Measurements from ENCODE around the gene FUNDC2.

The FUNDC2 gene

DNA sequence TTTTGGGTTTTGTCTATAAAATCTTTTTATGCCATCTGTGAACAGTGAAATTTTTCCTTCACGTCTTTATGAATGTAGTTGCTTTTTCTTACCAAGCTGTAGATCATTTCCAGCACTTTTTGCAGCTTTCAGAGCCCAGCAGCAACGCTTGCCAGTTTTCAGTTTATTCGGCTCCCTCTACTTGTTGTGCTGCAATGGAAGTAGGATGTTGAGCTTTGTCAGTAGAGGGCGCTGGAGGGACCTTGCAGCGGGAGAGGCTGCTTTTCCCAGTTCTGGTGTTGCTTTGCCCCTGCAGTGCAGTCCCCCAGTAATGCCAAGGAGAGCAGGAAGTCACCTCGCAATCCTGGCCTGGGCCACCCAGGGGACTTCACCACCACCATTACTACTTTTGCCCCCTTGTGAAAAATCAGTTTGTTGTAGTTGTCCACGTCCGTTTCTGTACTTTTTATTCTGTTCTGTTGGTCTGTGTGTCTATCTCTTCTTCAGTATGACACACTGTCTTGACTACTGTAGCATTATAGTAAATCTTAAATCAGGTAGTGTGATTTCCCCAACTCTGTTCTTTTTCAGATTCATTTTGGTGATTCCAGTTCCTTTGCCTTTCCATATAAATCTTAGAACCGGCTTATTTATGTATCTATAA lies 22.5 kb downstream of the FUNDC2 start:
- Histone ChIP-seq H3K9me3 (ENCODE audit: insufficient read depth, low read length) (no peaks in the 10 kb centered on the region), H3K9ac (ENCODE audit: low read length) (no peak overlapping the region), H3K79me2 (ENCODE audit: low read length) (no peaks in the 10 kb centered on the region), H2AFZ (ENCODE audit: low read depth, low read length) (no peak overlapping the region), H3K4me1 (ENCODE audit: low read length) (no peaks in the 10 kb centered on the region), H3K36me3 (replicated peaks; ENCODE audit: low read depth, low read length) (no peaks in the 10 kb centered on the region), H3K4me3 (ENCODE audit: low read length) (no peak overlapping the region), H4K20me1 (ENCODE audit: insufficient read depth, low read length) (no peaks in the 10 kb centered on the region), H3K4me2 (ENCODE audit: low read length) (no peak overlapping the region), H3K27ac (ENCODE audit: low read length) (no peak overlapping the region), H3K27me3 (ENCODE audit: low read depth, low read length) (no peaks in the 10 kb centered on the region)
- TF ChIP-seq, protein P1, sequence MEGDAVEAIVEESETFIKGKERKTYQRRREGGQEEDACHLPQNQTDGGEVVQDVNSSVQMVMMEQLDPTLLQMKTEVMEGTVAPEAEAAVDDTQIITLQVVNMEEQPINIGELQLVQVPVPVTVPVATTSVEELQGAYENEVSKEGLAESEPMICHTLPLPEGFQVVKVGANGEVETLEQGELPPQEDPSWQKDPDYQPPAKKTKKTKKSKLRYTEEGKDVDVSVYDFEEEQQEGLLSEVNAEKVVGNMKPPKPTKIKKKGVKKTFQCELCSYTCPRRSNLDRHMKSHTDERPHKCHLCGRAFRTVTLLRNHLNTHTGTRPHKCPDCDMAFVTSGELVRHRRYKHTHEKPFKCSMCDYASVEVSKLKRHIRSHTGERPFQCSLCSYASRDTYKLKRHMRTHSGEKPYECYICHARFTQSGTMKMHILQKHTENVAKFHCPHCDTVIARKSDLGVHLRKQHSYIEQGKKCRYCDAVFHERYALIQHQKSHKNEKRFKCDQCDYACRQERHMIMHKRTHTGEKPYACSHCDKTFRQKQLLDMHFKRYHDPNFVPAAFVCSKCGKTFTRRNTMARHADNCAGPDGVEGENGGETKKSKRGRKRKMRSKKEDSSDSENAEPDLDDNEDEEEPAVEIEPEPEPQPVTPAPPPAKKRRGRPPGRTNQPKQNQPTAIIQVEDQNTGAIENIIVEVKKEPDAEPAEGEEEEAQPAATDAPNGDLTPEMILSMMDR (IDR thresholded peaks at IDR 0.05; ENCODE audit: low read depth, low read length): peak; percentile 70
- TF ChIP-seq EZH2phosphoT487 (IDR thresholded peaks at IDR 0.05; ENCODE audit: low read depth): no peak

- no peak overlapping the region for H2AFZ ChIP-seq (ENCODE audit: low read depth, low read length)
- no peaks in the 10 kb centered on the region for H3K36me3 ChIP-seq (replicated peaks; ENCODE audit: low read depth, low read length)
- H4K20me1 ChIP-seq (ENCODE audit: insufficient read depth, low read length): no peaks in the 10 kb centered on the region
- H3K9me3 ChIP-seq (ENCODE audit: insufficient read depth, low read length): no peaks in the 10 kb centered on the region
- TF ChIP-seq, protein P1 (IDR thresholded peaks at IDR 0.05; ENCODE audit: low read depth, low read length): no peak
- TF ChIP-seq EZH2phosphoT487 (IDR thresholded peaks at IDR 0.05; ENCODE audit: low read depth): no peak
- no peak overlapping the region for H3K4me3 ChIP-seq (ENCODE audit: low read length)
- no peak overlapping the region for H3K4me2 ChIP-seq (ENCODE audit: low read length)
- no peak overlapping the region for H3K27ac ChIP-seq (ENCODE audit: low read length)
- H3K9ac ChIP-seq (ENCODE audit: low read length): no peak overlapping the region
- H3K27me3 ChIP-seq (ENCODE audit: low read depth, low read length): no peaks in the 10 kb centered on the region
- H3K79me2 ChIP-seq (ENCODE audit: low read length): no peaks in the 10 kb centered on the region
- H3K4me1 ChIP-seq (ENCODE audit: low read length): no peaks in the 10 kb centered on the region; the same call in 1 of the 2 replicates
These were observed 26.3 kb downstream of the FUNDC2 start for GRCh38 chrX:155052738-155053498.

DNA sequence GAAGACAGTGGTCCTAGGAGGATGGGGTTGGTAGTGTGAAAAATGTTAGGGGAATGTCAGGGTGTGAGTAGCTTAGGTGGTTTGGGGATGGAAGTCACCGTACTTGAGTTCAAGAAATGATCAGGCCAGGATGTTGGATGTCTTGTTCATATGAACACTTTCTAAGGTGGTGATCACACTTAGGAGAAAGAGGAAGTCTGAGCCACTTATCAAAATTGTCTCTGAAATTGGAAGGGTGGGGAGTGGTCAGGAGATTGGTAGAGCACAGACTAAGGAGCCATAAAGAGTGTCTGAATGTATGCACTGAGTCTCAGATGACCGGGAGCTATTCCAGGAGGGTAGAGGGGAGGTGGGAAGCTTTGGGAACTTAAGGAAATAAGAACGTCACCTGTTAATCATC lies 27.0 kb downstream of the FUNDC2 start:
- no peak overlapping the region for H3K4me2 ChIP-seq (ENCODE audit: low read length)
- no peak overlapping the region for H3K9ac ChIP-seq (ENCODE audit: low read length)
- H3K27ac ChIP-seq (ENCODE audit: low read length): no peak overlapping the region
- H3K4me1 ChIP-seq (ENCODE audit: low read length): no peaks in the 10 kb centered on the region; the same call in 1 of the 2 replicates
- no peaks in the 10 kb centered on the region for H3K9me3 ChIP-seq (ENCODE audit: insufficient read depth, low read length)
- TF ChIP-seq, protein P1 (IDR thresholded peaks at IDR 0.05; ENCODE audit: low read depth, low read length): no peak
- TF ChIP-seq EZH2phosphoT487 (IDR thresholded peaks at IDR 0.05; ENCODE audit: low read depth): no peak
- H2AFZ ChIP-seq (ENCODE audit: low read depth, low read length): no peak overlapping the region
- no peaks in the 10 kb centered on the region for H3K79me2 ChIP-seq (ENCODE audit: low read length)
- no peaks in the 10 kb centered on the region for H3K36me3 ChIP-seq (replicated peaks; ENCODE audit: low read depth, low read length)
- no peaks in the 10 kb centered on the region for H3K27me3 ChIP-seq (ENCODE audit: low read depth, low read length)
- H4K20me1 ChIP-seq (ENCODE audit: insufficient read depth, low read length): no peaks in the 10 kb centered on the region
- H3K4me3 ChIP-seq (ENCODE audit: low read length): no peak overlapping the region

GRCh38 chrX:155054255-155054654 lies 27.6 kb downstream of the FUNDC2 start:
- Histone ChIP-seq H3K4me3 (ENCODE audit: low read length) (no peak overlapping the region), H4K20me1 (ENCODE audit: insufficient read depth, low read length) (no peaks in the 10 kb centered on the region), H3K9ac (ENCODE audit: low read length) (no peak overlapping the region), H3K79me2 (ENCODE audit: low read length) (no peaks in the 10 kb centered on the region), H3K4me1 (ENCODE audit: low read length) (no peaks in the 10 kb centered on the region; the same call in 1 of the 2 replicates), H2AFZ (ENCODE audit: low read depth, low read length) (no peak overlapping the region), H3K27me3 (ENCODE audit: low read depth, low read length) (no peaks in the 10 kb centered on the region), H3K9me3 (ENCODE audit: insufficient read depth, low read length) (no peaks in the 10 kb centered on the region), H3K27ac (ENCODE audit: low read length) (no peak overlapping the region), H3K36me3 (replicated peaks; ENCODE audit: low read depth, low read length) (no peaks in the 10 kb centered on the region), H3K4me2 (ENCODE audit: low read length) (no peak overlapping the region)
- no peak for TF ChIP-seq EZH2phosphoT487 (IDR thresholded peaks at IDR 0.05; ENCODE audit: low read depth)
- TF ChIP-seq, protein P1 (IDR thresholded peaks at IDR 0.05; ENCODE audit: low read depth, low read length): no peak

All from OCI-LY3 (cell line).